Ramos (cell line): Measurements from ENCODE around the gene ZNF274.
"Not testable (repeated sequence)": the region's sequence is repeated elsewhere in the genome, so short reads cannot be mapped to it uniquely, and the experiment has no call there.

Experiments
- in situ Hi-C: fragments of 300-500 bp; cut with MboI; formaldehyde crosslinking; loops from one replicate; pipeline ENCODE4 v1.14.3; 2022; ENCODE audit warnings: low sequenced_read_pairs; ENCODE audit not compliant: unreplicated experiment

The ZNF274 gene

GRCh38 chr19:58209577-58209976 lies 26.7 kb downstream of the ZNF274 start:
- in situ Hi-C loops: no loop called here

- in situ Hi-C loops: no loop called here
Measured at GRCh38 chr19:58212336-58213074, 29.6 kb downstream of the ZNF274 start.

DNA sequence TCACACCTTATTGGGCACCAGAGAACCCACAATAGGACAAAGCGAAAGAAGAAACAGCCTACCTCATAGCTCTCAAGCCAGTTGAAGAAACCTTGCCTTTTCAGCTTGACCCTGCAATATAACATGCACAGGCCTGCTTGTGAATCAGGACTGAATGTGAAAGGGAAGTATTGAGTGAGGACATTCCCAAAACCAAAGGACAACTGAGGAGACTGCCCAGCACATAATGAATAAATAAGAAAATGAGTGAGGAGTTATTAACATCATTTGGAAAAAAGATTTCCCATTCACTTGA lies 30.2 kb downstream of the ZNF274 start:
- in situ Hi-C loops: no loop called here

DNA sequence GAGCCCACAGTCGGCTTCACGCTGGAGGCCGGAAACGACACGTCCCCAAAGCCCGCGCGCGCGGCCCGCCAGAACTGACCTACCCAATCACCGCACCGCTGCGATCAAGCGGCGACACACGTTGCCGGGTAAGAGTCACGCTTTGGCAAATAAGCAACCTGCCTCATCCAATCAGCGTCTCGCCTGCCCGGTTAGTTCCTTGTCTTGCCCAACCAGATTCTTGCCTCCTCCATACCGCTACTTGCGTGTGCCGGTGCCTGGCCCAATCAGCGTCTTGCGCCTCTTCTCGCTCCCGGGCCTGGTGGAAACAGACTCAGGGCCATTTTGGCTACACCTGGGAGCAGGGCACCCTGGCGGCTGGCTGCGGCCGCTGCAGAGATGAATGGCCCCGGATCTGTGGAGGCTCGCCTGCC lies 34.2 kb downstream of the ZNF274 start:
- in situ Hi-C loops: no loop called here

DNA sequence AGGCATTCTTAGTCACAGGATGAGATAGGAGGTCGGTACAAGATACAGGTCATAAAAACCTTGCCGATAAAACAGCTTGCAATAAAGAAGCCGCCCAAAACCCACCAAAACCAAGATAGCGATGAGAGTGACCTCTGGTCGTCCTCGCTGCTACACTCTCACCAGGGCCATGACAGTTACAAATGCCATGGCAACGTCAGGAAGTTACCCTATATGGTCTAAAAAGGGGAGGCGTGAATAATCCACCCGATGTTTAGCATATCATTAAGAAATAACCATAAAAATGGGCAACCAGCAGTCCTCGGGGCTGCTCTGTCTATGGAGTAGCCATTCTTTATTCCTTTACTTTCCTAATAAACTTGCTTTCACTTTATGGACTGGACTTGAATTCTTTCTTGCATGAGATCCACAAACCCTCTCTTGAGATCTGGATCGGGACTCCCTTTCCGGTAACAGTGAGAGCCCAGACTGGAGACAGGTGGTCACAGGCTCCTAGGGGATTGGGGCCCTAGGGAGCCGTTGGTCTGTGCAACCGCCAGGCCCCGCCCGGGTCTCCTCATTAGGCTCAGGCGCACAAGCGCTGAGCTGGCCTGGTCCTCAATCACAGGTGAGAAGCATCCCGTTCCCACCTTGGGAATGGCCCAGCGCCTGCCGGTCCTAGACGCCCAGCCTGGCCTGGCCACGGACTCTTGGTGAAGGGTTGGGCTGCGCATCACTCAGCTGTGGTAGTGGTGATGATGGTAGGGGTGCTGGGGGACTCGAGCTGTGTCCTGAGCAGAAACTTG lies 34.9 kb downstream of the ZNF274 start:
- in situ Hi-C loops: no loop called here

DNA sequence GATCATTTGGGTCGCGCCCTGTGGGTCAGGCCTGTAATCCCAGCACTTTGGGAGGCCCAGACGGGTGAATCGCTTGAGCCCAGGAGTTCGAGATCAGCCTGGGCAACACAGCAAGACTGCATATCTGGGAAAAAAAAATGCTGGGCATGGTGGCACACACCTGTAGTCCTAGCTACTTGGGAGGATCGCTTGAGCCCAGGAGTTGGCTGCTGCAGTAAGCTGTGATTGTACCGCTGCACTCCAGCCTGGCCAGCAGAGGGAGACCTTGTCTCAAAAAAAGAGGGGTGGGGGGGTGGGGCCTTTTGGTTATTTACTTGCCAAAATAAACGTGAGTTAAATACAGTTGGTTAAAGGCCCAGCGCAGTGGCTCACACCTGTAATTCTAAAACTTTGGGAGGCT lies 36.0 kb downstream of the ZNF274 start:
- in situ Hi-C loops: no loop called here

GRCh38 chr19:58227964-58228584 lies 45.2 kb downstream of the ZNF274 start:
- in situ Hi-C loops: no loop called here

- in situ Hi-C loops: no loop called here
Measured at GRCh38 chr19:58228585-58229254, 45.9 kb downstream of the ZNF274 start, which contains the start of gene ZNF544. ZNF544 (plus strand) TSS chr19:58228914; CDS start chr19:58244024, 15,110 bp downstream.

GRCh38 chr19:58229255-58229639 lies 46.4 kb downstream of the ZNF274 start:
- in situ Hi-C loops: no loop called here

- in situ Hi-C loops: no loop called here
Measured at GRCh38 chr19:58237324-58237723, 54.5 kb downstream of the ZNF274 start.

DNA sequence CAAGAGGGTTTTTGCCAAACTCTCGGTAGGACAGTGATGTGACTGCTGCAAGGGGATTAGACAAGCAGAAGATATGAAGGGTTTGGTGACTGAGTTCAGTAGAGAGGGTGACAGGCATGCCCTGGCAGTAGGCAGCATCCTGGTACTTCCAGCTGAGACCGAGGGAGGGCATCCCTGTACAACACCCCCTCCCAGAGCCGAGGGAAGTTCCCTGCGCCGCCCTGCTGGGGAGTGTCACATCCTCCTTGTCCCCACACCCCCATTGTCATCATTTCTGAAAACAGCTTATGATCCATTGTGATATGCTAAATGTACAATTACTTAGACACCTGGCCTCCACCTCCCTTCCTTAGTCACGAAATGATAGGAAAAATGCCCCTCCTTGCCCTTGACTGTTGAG lies 60.5 kb downstream of the ZNF274 start:
- in situ Hi-C loops: no loop called here

GRCh38 chr19:58248886-58249285 lies 66.0 kb downstream of the ZNF274 start:
- in situ Hi-C loops: no loop called here

GRCh38 chr19:58252102-58252685 lies 69.3 kb downstream of the ZNF274 start:
- in situ Hi-C loops: no loop called here

DNA sequence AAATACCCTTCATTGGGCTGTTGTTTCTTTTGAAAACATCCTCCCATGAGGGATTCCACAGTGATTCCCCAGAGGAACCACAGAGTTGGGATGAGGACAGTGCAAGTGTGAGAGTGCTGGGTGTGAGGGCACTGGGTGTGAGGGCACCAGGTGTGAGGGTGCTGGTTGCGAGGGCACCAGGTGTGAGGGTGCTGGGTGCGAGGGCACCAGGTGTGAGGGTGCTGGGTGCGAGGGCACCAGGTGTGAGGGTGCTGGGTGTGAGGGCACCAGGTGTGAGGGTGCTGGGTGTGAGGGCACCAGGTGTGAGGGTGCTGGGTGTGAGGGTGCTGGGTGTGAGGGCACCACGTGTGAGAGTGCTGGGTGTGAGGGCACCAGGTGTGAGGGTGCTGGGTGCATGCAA lies 75.4 kb downstream of the ZNF274 start:
- in situ Hi-C loops: not testable (repeated sequence)

- in situ Hi-C loops: no loop called here
Measured at GRCh38 chr19:58261600-58261967, 78.7 kb downstream of the ZNF274 start.

DNA sequence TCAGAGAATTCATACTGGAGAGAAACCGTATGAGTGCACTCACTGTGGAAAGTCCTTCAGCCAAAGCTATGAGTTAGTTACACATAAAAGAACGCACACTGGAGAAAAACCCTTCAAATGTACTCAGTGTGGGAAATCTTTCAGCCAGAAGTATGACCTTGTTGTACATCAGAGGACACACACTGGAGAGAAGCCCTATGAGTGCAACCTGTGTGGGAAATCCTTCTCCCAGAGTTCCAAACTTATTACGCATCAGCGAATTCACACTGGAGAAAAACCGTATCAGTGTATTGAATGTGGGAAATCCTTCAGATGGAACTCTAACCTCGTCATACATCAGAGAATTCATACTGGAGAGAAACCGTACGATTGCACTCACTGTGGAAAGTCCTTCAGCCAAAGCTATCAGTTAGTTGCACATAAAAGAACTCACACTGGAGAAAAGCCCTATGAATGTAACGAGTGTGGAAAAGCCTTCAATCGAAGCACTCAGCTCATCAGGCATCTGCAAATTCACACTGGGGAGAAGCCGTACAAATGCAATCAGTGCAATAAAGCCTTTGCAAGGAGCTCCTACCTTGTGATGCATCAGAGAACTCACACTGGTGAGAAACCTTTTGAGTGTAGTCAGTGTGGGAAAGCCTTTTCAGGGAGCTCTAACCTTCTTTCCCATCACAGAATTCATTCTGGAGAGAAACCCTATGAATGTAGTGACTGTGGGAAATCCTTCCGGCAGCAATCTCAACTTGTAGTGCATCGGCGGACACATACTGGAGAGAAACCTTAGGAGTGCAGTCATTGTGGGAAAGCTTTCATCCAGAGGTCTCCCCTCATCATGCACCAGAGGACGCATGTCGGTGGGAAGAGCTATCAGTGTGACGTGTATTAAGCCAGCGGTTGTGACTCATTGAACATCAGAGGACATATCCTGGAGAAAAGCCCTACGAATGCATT lies 79.4 kb downstream of the ZNF274 start:
- in situ Hi-C loops: no loop called here

- in situ Hi-C loops: no loop called here
Measured at GRCh38 chr19:58262922-58263296, 80.0 kb downstream of the ZNF274 start.
